Colonic mucosa (tissue), 4 donors: ENCODE measurements around the gene IPO13. TPM values are rescaled to one million over a fixed set of nuclear protein-coding genes. Genes with fewer than 3 reads are reported as not detected.

Experiments
- DNase-seq: peaks from one replicate; pipeline ENCODE4 v3.0.0-alpha.2; 2020
- H3K27ac ChIP-seq: fragments of 200-600 bp; one replicate; pipeline ENCODE4 v1.8.0; 2021
- H3K27me3 ChIP-seq: fragments of 200-600 bp; one replicate; pipeline ENCODE4 v1.8.0; 2021
- H3K36me3 ChIP-seq: fragments of 200-600 bp; one replicate; pipeline ENCODE4 v1.8.0; 2021
- H3K4me1 ChIP-seq: fragments of 200-600 bp; one replicate; pipeline ENCODE4 v1.8.0; 2021; ENCODE audit warnings: mild to moderate bottlenecking
- H3K4me3 ChIP-seq: fragments of 200-600 bp; one replicate; pipeline ENCODE4 v1.8.0; 2021
- H3K9ac ChIP-seq, 2 donors: one replicate each; pipeline ENCODE4 v1.7.0; 2013; ENCODE audit warnings: control low read depth in 2 of 2, low read depth in 2 of 2, low read length in 2 of 2
- H3K9me3 ChIP-seq: fragments of 200-600 bp; one replicate; pipeline ENCODE4 v1.8.0; 2021
- CTCF ChIP-seq: fragments of 200-600 bp; IDR thresholded peaks from one replicate; pipeline ENCODE4 v1.8.0; 2022; ENCODE audit warnings: antibody characterized with exemption, mild to moderate bottlenecking
- intact Hi-C: fragments of 100-400 bp; cut with DNase I; formaldehyde crosslinking; loops from one replicate; pipeline ENCODE4 v1.14.1; 2022
- total RNA-seq, 2 donors: library from RNA; stranded (reverse); fragmentation: NEBNext Ultra II Directional in 1 of 2; extraction: Animal tissue kit (Norgen Biotek cat#: 25700) in 1 of 2; gene quantifications; one replicate each; pipeline ENCODE4 v1.2.1, GENCODE V29; 2021
- donor health status: healthy.
- donor health status: DM: no; HTN: no; CAD: no.
- donor health status: DM: no; HTN: no; CAD: no.

Gene IPO13
- total RNA-seq, 2 donors from 2014 or later, result 17.3 to 27.9 TPM

- Histone ChIP-seq H3K27me3 (no peaks in the 10 kb centered on the region), H3K4me1 (no peaks in the 10 kb centered on the region), H3K27ac (no peak overlapping the region), H3K36me3 (no peaks in the 10 kb centered on the region), H3K9ac (peak overlapping the region in 1 of 2 donors; percentile 3), H3K9me3 (no peaks in the 10 kb centered on the region), H3K4me3 (no peak overlapping the region)
- intact Hi-C loops, result no loop called here
- DNase-seq, result peak; percentile 79
- TF ChIP-seq CTCF, result peak; percentile 34
These were observed 40.0 kb downstream of the IPO13 start for GRCh38 chr1:43986712-43987111.

- Histone ChIP-seq H3K36me3 (no peaks in the 10 kb centered on the region), H3K9me3 (no peaks in the 10 kb centered on the region), H3K27me3 (no peaks in the 10 kb centered on the region), H3K27ac (peak overlapping the region; percentile 37), H3K4me3 (no peak overlapping the region), H3K9ac (peak overlapping the region in 1 of 2 donors; percentile 3), H3K4me1 (no peaks in the 10 kb centered on the region)
- TF ChIP-seq CTCF, result no peak
- DNase-seq, result no peak
- intact Hi-C loops, result no loop called here
These were observed 40.6 kb downstream of the IPO13 start for GRCh38 chr1:43987159-43987902.

GRCh38 chr1:43990271-43991199 lies 43.8 kb downstream of the IPO13 start:
- peak; percentile 40 for DNase-seq
- peak overlapping the region; percentile 79 to 81 for H3K9ac ChIP-seq
- H3K4me3 ChIP-seq, result peak overlapping the region; percentile 76
- no peaks in the 10 kb centered on the region for H3K4me1 ChIP-seq
- no peaks in the 10 kb centered on the region for H3K36me3 ChIP-seq
- intact Hi-C loops, result no loop called here
- TF ChIP-seq CTCF, result no peak
- H3K27ac ChIP-seq, result peak overlapping the region; percentile 80
- H3K27me3 ChIP-seq, result no peaks in the 10 kb centered on the region
- no peaks in the 10 kb centered on the region for H3K9me3 ChIP-seq

- H3K4me1 ChIP-seq, result no peaks in the 10 kb centered on the region
- H3K9me3 ChIP-seq, result no peaks in the 10 kb centered on the region
- H3K36me3 ChIP-seq, result no peaks in the 10 kb centered on the region
- H3K9ac ChIP-seq, result peak overlapping the region; percentile 79 to 81
- H3K4me3 ChIP-seq, result peak overlapping the region; percentile 76
- no peak for DNase-seq
- intact Hi-C loops, result no loop called here
- peak overlapping the region; percentile 80 for H3K27ac ChIP-seq
- no peak for TF ChIP-seq CTCF
- no peaks in the 10 kb centered on the region for H3K27me3 ChIP-seq
These were observed 44.4 kb downstream of the IPO13 start for GRCh38 chr1:43991200-43991475.

- no peaks in the 10 kb centered on the region for H3K9me3 ChIP-seq
- peak; percentile 89 for DNase-seq
- intact Hi-C loops, result no loop called here
- H3K27ac ChIP-seq, result peak within 1 kb of the TSS; percentile 80
- no peak for TF ChIP-seq CTCF
- peak within 1 kb of the TSS; percentile 76 for H3K4me3 ChIP-seq
- no peaks in the 10 kb centered on the region for H3K36me3 ChIP-seq
- no peaks in the 10 kb centered on the region for H3K27me3 ChIP-seq
- peak within 1 kb of the TSS; percentile 79 to 81 for H3K9ac ChIP-seq
- H3K4me1 ChIP-seq, result no peaks in the 10 kb centered on the region
These were observed 44.9 kb downstream of the IPO13 start, which contains the start of gene CCDC24 for GRCh38 chr1:43991476-43992231. CCDC24 (plus strand) TSS chr1:43991599; CDS start chr1:43991879, 280 bp downstream.
